NCI-H510A (cell line): ENCODE results near the gene IL25.
"Not testable (repeated sequence)": the region's sequence is repeated elsewhere in the genome, so short reads cannot be mapped to it uniquely, and the experiment has no call there.

Experiments used
- DNase-seq: peaks from one replicate; lab custom pipeline; 2025; lab: John Stamatoyannopoulos, UW

Gene IL25

DNA sequence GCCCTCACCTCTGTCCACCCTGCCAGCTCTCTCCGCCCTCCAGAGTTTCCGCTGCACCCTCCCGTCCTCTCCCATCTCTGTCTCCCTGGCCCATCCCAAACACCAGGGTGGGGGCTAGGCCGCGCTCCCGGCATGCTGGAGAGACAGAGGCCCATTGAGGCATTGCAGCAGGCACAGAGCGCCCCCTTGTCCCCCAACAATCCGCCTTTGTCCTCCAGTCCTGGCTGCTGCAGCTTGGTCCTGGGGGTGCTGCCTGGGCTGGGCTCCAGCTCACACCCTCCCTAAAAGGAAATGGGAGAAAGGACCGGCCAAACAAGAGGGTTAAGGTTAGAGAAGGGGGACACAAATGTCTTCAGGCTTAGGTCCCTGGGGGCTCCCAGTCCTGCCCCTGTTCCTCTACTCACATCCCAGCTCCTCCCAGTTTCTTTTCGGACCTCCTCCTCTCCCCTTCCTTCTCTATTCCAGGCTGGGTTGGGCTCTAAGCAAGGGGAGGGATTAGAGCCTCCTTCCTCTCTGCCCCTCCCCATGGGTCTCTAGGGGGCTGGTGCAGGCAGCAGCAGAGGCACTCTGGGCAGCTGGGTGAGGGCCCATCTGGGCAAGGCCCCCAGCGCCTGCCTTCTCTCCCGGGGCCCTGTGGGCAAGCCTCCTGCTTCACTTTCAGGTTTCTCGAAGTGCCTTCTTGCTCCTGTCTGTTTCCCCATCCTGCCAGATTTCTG, 4.0 kb downstream of the IL25 start, which contains the start of gene CMTM5:
Gene CMTM5, plus strand, starts transcription at position 565 of the 716 bp plus-strand sequence. CDS start 206 bp downstream, outside the sequence.
- no peak for DNase-seq

DNA sequence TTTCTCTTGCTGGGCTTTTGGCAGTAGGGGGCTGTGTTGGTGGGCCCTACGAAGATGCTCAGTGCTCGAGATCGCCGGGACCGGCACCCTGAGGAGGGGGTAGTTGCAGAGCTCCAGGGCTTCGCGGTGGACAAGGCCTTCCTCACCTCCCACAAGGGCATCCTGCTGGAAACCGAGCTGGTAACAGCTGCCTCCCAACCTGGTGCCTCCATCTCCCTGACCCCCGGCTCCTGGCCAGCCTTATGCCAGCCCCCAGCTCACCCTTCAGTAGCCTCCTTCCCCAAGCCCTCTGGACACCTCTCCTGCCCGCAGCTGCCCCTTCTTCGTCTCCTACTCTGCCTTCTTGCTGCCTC, 4.6 kb downstream of the IL25 start:
- no peak for DNase-seq

DNA sequence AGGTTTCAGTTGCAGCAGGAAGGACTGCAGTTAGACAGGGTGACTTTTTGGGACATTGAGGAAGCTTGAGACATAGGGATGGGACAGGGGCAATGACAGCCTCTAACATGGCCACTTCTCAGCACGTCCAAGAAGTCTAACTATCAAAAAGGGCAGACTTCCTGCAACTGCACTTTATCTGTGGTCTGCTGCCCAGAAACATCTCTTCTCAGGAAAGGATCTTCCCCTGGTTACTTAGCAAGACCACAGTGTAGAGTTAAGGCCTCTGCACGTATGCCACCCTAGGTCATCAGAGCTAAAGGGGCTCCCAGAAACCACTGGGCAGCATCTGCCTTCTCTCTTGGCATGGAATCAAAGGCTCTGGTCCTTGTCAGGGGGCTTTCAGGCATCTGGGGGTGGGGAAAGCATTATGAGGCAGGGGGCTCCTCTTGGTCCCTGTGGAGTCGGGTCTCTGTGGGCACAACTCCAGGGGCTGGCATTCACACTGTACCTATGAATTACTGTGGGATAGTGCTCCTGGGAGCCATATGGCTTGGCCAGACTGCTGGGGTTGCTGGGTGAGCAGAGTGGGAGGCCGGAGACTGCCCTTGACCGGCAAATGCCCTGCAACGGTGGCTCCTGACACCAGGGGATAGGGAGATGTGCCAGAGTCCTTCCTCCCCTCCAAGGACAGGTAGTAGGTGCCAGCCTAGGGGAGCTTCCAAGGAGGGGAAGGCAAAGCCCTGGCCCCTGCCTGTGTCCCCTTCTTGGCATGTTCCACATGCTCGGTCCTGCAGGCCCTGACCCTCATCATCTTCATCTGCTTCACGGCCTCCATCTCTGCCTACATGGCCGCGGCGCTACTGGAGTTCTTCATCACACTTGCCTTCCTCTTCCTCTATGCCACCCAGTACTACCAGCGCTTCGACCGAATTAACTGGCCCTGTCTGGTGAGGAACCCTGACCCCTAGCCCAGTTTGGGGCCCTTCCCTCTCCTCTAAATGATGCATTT, 5.3 kb downstream of the IL25 start:
- no peak for DNase-seq

DNA sequence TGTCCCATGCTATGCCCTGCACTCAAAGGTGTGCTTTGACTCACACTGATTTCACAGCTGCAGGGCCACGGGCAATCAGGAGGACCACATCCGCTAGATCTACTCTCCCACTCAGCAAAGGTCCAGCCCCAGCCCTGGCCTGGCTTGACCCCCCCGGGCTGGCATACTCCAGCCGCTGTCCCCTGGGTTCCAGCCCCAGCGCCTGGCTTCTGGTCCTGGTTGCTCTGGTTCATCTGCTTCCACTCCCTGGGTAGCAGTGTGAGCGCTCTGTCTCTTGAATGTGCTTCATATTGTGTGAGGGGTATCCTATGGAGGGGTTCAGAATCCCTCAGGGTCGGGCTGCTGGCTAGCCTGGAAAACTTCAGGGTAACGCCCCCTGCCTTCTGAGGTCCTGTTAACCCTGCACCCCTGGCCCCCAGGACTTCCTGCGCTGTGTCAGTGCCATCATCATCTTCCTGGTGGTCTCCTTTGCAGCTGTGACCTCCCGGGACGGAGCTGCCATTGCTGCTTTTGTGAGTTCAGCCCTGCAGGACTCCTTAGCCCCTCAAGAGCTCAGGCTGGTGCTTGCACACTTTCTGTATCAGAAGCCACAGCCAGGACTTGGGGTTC, 6.1 kb downstream of the IL25 start:
- no peak for DNase-seq

DNA sequence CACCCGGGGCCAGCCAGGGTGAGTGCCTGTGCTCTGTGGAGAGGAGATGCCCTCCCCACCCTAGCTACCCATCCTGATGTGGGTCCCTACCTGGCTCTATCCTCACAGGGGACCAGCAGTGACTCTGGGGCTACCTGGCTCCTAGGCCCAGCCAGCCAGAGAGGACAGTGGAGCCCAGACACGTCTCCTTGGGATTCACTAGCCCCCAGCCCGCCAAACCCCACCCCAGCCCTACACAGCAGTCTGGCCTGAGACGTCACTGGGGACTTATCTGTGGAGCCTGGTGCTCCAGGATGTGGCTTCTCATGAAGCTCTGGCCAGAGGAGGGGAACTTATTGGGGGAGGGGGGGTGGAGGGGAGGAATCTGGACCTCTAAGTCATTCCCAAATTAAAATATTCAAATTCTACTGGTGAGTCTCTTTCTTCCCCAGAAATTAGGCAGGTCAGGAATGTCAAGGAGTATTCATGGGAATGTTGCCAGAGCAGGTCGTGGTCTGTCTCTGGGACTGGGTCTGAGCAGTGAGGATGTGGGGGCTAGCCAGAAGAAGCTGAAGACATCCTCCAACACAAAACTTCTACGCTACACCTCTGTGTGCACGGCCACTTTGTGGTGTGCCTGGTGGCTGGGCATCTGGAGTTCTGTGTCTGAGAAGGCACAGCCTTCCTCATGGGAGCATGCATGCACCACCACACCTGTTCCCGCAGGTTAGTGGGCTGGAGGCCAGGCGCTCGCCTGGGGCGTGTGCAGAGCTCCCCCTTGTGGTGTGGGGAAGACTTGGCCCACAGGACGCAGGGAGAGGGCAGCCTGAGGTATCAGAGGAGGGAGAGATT, 7.0 kb downstream of the IL25 start:
- DNase-seq: no peak

DNA sequence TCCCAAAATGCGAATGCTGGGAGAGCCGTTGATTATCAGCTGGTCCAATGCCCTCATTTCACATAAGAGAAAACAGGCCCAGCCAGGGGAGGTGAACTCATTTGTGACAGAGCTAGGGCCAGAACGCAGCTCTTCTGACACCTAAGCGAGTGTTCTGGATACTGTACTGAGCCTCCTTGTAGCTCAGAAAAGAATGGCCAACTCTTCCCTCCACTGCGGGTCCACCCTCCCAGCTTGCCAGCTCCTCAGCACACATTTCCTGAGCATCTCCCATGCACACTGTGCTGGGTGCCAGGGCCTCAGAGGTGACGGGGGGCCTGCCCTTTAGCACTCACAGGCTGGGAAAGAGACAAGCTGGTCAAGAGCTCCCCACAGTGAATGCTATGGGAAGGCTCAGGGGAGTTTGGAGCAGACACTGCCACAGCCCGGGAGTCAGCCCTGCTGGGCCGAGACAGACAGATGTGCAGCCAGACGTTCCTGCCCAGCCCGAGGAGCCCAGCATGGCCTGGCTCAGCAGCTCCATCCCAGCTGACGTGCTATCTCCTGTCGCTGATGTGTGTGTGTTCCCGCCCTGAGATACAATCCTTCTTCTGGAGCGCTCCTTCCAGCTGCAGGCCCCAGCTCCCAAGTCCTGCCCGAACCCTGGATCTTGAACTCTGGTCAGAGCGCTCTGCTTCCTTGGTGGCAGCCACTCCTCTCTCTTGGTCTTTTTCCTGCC, 7.7 kb downstream of the IL25 start:
- DNase-seq: no peak

DNA sequence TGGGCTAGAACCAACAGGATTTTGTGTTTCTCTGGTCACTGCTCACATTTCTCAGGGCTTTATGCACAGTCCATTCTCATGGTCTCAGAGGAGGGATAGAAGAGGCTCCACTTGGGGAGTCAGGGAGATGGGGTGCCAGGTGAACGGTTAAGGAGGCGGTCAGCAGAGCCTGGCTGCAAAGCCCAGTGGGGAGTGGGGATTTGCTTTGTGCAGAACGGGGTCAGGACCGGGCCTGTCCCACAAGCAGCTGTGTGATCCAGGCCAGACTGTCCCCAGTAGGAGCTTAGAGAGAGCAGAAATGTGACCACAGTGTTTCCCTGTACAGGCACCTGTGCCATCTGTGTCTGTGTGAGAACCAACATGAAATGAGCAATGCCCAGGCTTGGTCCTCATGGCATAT, 8.4 kb downstream of the IL25 start:
- no peak for DNase-seq

DNA sequence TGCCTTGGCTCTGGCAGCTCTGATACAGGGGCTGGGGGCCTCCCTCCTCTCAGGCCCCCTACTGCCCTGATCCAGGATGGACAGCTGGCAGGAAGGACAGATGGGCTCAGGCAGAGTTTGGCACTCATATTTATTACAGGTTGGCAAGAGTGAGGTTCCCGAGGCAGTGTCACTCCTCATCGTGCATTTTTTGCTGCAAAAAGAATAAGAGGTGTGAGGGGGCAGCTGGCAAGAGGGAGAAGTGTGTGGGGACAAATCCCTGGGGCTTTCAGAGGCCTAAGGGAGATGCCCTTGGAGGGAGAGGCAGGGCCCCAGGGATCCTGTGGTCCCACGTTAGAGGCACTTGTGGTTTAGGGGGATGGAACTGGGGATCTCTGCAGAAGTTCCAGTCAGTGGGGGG, 9.3 kb downstream of the IL25 start:
- no peak for DNase-seq

DNA sequence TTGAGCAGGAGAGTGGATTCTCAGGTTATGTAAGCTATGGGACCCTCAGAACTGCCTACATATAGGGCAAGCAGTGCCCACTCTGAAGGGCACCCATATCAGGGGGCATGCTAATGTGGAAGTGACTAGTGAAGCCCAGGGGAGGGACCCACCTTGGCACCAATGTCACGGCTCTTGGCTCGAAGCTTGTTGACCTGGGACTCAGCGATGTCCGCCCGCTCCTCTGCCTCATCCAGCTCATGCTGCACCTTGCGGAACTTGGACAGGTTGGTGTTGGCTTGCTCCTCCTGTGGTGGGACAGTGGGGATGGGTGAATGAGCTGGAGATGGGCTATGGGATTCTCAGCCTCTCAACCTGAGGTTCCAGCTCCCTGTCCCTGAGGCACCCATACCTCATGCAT, 9.7 kb downstream of the IL25 start:
- no peak for DNase-seq

DNA sequence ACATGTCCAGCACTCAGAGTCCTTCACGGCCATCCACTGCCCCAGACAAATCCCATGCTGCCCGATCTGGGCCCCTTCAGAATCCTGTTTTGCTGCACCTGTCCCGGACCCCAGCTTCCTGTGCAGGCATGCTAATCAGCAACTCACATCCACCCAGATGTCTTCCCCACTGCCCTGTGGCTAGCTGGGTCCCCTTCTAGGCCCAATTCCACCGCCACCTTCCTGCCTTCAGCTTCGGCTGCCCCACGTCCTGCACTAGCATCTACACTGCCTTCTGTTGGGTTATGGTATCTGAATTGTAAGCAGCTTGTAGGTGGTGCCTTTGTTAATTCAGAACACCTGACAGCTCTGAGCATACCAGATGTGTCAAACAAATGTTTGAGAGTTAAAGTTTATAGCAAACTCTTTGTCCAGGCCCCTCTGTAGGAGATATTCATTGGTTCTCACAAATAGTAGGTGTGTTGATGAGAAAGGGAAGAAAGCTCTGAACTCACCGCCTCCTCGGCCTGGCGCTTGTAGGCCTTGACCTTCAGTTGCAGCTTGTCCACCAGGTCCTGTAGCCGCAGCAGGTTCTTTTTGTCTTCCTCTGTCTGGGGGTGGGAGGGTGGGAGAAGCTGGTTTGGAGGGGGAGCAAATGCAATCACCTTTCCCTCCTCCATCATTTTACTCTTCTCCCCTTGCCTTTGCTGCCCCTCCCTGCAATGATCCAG, 10.3 kb downstream of the IL25 start:
- no peak for DNase-seq

DNA sequence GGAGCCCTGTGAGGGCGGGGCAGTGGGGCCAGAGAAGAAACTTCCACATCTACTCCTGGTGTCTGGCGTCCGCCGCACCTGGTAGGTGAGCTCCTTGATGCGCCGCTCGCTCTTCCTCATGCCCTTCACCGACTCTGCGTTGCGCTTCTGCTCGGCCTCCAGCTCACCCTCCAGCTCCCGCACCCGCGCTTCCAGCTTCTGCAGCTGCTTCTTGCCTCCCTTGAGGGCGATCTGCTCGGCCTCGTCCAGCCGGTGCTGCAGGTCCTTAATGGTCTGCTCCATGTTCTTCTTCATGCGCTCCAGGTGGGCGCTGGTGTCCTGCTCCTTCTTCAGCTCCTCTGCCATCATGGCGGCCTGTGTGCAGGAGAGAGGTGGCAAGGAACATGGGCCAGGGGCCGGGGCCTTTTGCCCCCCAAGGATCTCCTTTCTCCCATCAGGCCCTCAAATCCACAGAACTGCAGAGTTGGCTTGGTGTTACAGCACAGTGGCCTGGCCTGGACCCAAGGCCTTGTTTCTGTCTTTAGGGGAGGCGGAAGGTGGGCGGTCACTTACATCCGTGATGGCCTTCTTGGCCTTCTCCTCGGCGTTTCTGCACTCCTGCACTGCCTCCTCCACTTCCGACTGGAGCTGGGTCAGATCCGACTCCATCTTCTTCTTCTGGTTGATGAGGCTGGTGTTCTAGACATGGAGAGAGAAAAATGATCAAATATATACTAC, 11.9 kb downstream of the IL25 start:
- DNase-seq: no peak

DNA sequence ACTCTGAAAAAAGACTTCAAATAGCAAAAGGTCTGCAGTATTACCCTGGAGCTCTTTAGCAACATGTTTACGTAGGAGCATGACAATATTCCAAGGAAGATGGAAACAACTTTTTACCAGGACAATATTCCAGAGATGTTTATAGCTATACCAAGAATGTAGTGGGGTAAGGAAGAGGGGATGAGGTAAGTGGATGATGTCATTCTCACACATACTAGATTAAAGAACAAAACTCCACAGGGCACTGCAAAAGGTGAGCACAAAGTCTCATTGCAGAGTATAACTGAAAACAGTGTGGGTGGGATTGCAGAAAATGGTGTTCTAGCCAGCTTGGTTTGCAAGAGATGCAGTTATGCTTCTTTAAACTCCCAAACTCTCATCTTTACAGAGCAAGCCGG, 12.6 kb downstream of the IL25 start:
- no peak for DNase-seq

DNA sequence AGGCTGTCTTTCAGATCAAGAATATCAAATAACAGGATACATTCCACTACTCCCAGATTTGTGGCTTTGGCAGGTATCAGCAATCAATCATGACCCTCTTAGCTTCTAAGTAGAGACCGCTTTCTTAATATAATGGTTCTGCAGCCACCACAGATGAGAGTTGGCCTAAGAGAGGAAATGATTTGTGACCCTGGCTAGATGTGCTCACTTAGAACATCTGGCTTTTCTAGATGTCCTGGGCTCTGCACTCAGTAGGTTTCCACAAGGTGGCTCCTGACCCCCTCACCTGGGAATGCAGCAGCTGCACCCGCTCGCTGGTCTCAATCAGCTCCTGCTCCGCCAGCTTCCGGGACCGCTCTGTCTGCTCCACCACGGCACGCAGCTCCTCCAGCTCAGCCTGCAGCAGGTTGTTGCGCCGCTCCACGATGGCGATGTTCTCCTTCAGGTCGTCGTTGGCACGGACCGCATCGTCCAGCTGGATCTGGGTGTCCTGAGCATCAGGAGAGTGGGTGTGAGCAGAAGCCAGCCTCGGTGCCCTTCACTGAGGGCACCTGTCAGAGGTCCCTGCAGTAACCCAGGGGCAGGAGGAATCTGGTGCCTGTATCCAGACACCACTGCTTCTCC, 13.1 kb downstream of the IL25 start:
- DNase-seq: no peak

DNA sequence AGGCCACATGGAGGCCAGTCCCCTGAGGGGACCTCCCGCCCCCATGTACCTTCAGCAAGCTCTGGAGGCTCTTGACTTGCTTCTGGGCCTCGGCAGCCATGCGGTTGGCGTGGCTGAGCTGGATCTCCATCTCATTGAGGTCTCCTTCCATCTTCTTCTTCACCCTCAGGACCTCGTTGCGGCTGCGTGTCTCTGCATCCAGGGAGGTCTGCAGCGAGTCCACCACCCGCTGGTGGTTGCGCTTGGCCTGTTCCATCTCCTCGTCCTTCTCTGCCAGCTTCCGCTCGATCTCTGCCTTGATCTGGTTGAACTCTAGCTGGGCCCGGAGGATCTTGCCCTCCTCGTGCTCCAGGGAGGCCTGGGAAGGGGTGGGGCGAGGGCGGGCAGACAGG, 13.7 kb downstream of the IL25 start:
- not testable (repeated sequence) for DNase-seq

DNA sequence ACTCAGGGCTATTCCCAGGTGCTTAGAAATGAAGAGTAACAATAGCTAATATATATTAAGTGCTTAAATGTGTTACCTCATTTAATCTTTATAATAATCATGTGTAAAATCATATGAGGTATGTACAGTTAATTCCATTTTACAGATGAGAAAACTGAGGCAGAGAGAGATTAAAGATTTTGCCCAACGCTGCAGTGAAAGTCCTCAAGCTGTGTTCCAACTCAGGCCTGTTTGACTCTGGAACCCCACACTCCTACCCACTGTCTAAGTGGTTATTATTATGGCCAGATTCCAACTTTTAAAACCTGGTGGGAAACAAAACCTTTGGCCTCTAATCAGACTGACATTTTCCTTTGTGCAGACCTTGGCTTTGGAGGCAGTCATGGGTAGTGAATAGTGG, 14.4 kb downstream of the IL25 start:
- no peak for DNase-seq

DNA sequence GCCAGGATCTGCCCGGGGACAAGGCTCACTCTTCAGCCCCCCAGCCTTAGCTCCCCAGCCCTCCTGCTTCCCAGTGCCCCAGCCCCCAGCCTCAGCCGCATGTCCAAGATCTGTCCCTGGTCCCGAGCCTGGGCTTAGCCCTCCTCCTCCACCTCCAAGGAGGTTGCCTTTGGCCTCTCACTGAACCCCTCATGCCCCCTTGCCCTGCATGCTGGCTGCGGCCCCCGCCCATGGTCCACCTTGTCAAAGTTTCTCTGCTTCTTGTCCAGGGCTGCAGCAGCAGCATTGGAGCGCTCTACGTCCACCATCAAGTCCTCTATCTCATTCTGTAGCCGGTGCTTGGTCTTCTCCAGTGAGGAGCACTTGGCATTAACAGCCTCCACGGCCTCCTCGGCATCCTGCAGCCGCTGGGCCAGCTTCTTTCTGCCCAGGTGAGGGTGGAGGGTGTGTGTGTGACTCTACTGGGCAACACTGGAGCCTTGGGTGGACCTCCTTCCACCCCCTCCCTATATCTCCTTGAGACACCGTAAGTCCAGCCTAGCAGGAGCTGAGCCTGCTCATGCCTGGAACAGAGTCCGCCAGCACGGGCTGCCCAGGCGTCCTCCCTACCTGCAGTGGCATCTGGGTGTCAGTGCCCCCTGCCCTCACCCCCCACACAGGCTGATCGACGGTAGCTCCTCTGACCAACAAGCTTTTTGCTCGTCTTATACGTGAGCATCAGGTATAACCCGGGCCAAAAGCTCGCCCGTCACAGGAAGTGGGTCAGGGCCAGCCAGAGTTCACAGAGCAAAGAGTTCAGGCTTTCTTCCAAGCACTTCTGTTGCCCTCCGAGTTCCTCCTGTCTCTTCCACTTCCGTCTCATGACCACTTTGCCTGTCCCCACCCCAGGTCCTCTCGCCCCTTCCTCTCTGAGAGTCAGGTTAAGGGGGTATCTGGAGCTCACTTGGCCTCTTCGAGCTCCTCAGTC, 15.6 kb downstream of the IL25 start:
- DNase-seq: no peak

DNA sequence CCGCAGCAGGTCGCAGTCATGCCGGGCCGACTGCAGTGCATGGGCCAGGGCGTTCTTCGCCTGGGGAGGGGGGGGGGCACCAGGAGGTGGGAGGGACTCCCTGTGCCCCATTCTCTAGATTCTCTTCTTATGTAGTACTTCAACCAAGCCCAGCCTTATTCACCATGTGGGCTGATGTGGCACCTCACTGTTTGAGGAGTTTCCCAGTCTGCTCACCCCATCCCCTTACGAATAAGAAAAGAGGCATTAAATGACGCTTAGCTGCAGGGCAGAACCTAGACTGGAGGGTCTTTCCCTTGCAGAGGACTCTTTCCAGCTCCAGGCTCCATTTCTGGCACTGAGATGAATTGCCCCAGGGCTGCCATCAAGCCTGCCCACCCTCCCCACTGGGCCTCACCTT, 16.4 kb downstream of the IL25 start:
- no peak for DNase-seq

DNA sequence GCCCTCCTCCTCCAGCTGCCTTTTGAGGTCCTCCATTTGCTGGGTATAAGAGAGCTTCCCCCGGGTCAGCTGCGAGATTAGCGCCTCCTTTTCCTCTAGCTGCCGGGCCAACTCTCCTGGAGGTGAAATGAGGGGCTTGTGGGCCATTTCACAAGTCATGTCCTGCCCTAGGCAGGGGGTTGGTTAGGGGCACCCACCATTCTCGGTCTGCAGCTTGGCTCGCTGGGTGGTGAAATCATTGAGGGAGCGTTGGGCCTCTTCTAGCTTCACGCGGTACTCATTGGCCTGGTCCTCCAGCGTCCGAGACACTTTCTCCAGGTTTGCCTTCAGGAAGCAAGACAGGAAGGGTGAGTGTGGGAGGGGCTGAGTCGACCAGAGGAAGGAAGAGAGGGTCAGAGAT, 16.8 kb downstream of the IL25 start:
- DNase-seq: no peak
